Measurements from ENCODE around the gene FKRP. TPM values are rescaled to one million over a fixed set of nuclear protein-coding genes. Genes with fewer than 3 reads are reported as not detected.
"Not testable (repeated sequence)": the region's sequence is repeated elsewhere in the genome, so short reads cannot be mapped to it uniquely, and the experiment has no call there.

FKRP gene
- total RNA-seq, 1 experiment from 2014 or later = 23.1 TPM

DNA sequence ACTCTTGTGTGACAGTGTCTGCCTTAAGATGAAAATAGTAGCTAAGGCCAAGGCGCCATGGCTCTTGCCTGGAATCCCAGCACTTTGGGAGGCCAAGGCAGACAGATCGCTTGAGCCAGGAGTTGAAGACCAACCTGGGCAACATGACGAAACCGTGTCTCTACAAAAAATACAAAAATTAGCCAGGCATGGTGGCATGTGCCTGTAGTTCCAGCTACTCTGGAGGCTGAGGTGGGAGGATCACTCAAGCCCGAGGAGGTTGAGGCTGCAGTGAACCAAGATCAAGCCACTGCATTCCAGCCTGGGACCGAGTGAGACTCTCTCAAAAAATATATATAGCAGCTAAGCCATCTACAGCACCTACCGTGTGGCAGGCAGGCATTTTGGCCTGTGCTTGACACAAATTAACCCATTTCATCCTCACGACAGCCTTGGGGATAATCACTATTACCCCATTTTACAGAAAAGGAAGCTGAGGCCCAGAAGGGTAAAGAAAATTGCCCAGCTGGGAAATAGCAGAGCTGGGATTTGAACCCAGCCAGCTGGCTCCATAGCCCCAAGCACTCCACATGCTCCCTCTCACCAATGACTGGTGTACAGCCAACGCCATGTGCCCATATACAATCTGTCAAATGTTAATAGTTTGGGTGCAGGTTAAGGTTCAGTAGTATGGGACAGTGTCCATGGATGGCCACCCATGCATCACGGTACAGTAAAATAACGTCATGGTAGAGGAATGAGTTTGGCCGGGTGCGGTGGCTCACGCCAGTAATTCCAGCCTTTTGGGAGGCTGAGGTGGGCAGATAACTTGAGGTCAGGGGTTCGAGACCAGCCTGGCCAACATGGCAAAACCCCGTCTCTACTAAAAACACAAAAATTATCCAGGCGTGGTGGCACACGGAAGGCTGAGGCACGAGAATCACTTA, 39.5 kb downstream of the FKRP start:
- DNase-seq (ENCODE audit: low read depth) = peak; percentile 23

DNA sequence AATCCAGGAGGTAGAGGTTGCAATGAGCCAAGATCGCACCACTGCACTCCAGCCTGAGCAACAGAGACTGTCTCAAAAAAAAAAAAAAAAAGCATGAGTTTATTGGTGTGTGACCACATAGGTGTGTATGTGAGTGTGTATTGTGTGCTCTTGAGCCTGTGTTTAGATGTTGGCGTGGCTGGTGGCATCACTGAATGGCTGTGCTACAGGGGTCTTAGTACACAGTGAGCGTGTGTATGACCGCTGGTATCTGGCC, 40.1 kb downstream of the FKRP start:
- no peak for DNase-seq (ENCODE audit: low read depth)

- peak; percentile 89 for DNase-seq (ENCODE audit: low read depth)
Measured at GRCh38 chr19:46786236-46787039, 40.6 kb downstream of the FKRP start.

DNA sequence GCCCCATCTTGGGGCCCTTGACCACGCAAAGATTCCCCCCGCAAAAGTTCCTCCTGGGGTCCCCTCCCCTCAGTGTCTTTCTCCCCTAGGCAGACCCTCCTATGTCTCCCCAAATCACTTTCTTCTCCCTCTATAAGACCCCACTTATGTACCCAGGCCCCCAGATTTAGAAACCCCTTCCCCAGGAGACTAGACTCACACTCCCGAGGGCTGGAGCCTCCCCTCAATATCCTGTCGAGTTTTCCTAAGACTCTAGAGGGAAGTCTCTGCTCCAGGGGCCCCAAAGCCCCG, 41.1 kb downstream of the FKRP start:
- no peak for DNase-seq (ENCODE audit: low read depth)

GRCh38 chr19:46787331-46788261, 41.7 kb downstream of the FKRP start:
- DNase-seq (ENCODE audit: low read depth) = peak; percentile 85

DNA sequence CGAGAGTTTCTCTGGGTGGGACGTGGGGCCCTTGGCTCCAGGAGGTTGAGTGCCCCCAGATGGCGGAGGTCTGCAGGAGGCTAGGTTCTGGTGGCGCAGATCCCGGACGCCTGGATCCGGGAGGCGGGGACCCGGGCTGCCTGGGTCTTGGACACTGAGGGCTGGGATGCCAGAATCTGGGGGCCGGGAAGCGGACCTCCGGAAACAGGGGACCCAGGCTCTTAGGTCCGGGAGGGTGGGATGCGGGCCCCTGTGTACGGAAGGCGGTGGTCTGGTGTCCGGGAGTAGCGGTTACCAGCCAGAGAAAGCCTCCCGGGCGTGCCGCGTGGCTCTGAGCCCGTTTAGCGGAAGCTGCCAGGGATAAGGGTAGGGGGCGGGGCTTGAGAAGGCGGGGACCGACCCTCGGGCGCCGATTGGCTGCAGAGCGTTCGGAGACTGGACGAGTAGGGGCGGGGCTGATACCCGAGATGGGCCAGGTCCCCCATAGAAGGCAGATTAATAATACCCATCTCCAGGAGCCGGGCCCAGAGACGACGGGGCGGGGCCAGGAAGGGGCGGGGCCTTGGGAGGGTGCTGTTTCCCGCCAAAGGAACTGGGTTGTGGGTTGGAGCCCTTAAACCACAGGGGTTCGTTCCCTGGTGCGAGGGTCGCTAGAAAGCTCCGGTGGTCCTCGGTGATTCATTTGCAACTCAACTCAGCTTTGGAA, 42.6 kb downstream of the FKRP start, which contains the start of gene SLC1A5:
TSS of gene SLC1A5 (minus strand) at position 333 of the 706 bp plus-strand sequence. CDS start 629 bp downstream, outside the sequence.
- DNase-seq (ENCODE audit: low read depth) = peak; percentile 99

GRCh38 chr19:46788968-46789338, 43.1 kb downstream of the FKRP start:
- no peak for DNase-seq (ENCODE audit: low read depth)

DNA sequence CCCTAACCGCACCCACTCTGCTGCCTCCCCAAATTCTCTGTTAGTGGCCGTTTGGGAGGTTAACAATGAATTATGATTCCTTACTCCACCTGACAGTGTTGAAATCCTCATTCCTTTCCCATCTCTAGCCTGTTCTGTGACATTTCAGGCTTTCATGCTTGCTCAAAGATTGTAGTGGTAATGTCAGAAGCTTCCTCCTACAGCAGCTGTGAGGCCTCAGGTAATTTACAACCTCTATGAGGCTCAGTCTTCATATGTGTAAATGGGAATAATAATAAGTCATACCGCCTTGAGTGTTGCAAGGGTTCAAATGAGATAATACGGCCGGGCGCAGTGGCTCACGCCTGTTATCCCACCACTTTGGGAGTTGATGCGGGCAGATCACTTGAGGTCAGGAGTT, 43.5 kb downstream of the FKRP start:
- DNase-seq (ENCODE audit: low read depth) = no peak

- no peak for DNase-seq (ENCODE audit: low read depth)
Measured at GRCh38 chr19:46791944-46792343, 46.1 kb downstream of the FKRP start.

DNA sequence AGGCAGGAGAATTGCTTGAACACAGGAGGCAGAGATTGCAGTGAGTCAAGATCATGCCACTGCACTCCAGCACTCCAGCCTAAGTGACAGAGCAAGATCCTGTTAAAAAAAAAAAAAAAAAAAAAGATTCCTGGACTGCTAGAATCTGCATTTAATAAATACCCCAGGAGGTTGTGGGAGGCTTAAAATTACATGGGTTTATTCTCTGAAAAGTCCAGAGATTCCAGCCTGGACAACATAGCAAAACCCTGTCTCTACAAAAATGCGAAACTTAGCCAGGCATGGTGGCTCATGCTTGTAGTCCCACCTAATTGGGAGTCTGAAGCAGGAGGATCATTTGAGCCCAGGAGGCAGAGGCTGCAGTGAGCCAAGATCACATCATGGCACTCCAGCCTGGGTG, 52.0 kb downstream of the FKRP start:
- no peak for DNase-seq (ENCODE audit: low read depth)

DNA sequence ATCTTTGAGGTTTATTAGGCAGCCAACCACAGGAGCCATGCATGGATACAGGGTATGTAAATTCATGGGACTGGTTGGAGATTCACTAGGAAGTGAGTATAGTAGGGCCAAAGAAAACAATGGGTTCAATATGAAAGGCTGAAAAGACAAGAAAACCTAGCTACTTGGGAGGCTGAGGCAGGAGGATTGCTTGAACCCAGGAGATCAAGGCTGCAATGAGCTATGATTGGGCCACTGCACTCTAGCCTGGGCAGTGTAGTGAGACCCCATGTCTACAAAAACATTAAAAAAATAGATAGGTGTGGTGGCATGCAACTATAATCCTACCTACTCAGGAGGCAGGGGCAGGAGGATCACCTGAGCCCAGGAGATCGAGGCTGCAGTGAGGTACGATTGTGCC, 52.9 kb downstream of the FKRP start:
- DNase-seq (ENCODE audit: low read depth) = no peak

GRCh38 chr19:46802152-46802551, 56.3 kb downstream of the FKRP start:
- DNase-seq (ENCODE audit: low read depth) = no peak

DNA sequence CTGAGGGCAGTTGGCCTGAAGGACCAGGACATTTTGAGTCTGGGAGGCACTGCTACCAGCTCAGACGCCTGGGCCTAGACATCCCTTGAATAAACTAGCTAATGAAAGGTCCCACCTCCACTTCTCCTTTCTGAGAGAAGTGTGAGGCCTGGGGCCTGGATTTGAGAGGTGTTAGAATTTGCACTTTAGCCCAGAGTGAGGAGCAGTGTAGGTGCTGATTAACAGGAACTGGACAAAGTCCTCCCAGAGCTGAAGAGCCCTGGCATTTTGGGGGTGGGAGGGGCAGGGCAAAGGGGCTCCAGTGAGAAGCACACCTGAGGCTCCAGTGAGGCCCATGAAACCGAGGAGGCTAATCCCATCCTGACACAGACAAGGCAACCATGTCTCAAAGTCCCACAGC, 57.7 kb downstream of the FKRP start:
- no peak for DNase-seq (ENCODE audit: low read depth)

DNA sequence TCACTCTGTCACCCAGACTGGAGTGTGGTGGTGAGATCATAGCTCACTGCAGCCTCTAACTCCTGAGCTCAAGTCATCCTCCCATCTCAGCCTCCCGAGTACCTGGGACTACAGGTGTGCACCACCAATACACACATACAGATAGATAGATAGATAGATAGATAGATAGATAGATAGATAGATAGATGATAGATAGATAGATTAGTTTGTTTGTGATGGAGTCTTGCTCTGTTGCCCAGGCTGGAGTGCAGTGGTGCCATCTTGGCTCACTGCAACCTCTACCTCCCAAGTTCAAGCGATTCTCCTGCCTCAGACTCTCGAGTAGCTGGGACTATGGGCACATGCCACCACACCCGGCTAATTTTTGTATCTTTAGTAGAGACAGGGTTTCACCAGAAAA, 58.6 kb downstream of the FKRP start:
- not testable (repeated sequence) for DNase-seq (ENCODE audit: low read depth)

- no peak for DNase-seq (ENCODE audit: low read depth)
Measured at GRCh38 chr19:46806656-46807055, 60.8 kb downstream of the FKRP start.

Other genes with a start within 250 kb of the FKRP start
- 137 and 163 TPM in 2 replicates for gene CALM3, start 144.7 kb upstream of the FKRP start, total RNA-seq (2014; rRNA removed; shearing (Covaris generic))
- gene PTGIR, start 121.0 kb upstream of the FKRP start, total RNA-seq (2014; rRNA removed; shearing (Covaris generic)) = 0.12 and 0.34 TPM in 2 replicates
- not detected in 2 replicates for gene GNG8, start 109.9 kb upstream of the FKRP start, total RNA-seq (2014; rRNA removed; shearing (Covaris generic))
- gene DACT3, start 84.9 kb upstream of the FKRP start, total RNA-seq (2014; rRNA removed; shearing (Covaris generic)) = 0.30 and 0.91 TPM in 2 replicates
- 15.3 and 22.9 TPM in 2 replicates for gene PRKD2, start 28.9 kb upstream of the FKRP start, total RNA-seq (2014; rRNA removed; shearing (Covaris generic))
- gene STRN4, start 393 bp downstream of the FKRP start, total RNA-seq (2014; rRNA removed; shearing (Covaris generic)) = 67.1 and 106 TPM in 2 replicates
- gene SLC1A5, start 42.5 kb downstream of the FKRP start, total RNA-seq (2014; rRNA removed; shearing (Covaris generic)) = 117 and 141 TPM in 2 replicates
- gene AP2S1, start 104.8 kb downstream of the FKRP start, total RNA-seq (2014; rRNA removed; shearing (Covaris generic)) = 280 and 304 TPM in 2 replicates
- 17.9 and 20.3 TPM in 2 replicates for gene ARHGAP35, start 114.9 kb downstream of the FKRP start, total RNA-seq (2014; rRNA removed; shearing (Covaris generic))

Measured in Daoy (cell line).